HG02938 (cell line): ENCODE results near the gene EGFR.
"Not testable (repeated sequence)": the region's sequence is repeated elsewhere in the genome, so short reads cannot be mapped to it uniquely, and the experiment has no call there.

Experiments
- ATAC-seq: cut with Tn5 transposase; IDR thresholded peaks from one replicate; pipeline ENCODE4 v1.9.1; 2021; ENCODE audit warnings: mild to moderate bottlenecking, moderate library complexity; ENCODE audit not compliant: unreplicated experiment

The EGFR gene

DNA sequence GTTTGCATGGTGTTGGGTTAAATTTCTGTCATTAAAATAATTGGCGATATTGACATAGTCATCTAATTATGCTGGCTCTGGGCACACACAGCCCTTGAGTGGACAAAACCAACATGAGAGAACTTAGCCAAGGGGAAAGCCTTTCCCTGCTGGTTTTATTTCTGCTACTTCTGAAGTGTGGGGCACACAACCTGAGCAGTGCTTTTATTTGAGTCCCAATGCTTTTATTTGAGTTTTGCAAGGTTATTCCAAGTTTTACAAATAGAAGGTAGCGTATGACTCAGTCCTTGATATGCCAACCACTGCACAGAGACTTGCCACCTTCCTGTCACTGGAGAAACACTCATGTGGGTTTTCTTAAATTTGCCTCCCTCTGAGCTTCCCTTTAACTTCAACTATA is 145.7 kb downstream of the EGFR start:
- ATAC-seq = no peak

DNA sequence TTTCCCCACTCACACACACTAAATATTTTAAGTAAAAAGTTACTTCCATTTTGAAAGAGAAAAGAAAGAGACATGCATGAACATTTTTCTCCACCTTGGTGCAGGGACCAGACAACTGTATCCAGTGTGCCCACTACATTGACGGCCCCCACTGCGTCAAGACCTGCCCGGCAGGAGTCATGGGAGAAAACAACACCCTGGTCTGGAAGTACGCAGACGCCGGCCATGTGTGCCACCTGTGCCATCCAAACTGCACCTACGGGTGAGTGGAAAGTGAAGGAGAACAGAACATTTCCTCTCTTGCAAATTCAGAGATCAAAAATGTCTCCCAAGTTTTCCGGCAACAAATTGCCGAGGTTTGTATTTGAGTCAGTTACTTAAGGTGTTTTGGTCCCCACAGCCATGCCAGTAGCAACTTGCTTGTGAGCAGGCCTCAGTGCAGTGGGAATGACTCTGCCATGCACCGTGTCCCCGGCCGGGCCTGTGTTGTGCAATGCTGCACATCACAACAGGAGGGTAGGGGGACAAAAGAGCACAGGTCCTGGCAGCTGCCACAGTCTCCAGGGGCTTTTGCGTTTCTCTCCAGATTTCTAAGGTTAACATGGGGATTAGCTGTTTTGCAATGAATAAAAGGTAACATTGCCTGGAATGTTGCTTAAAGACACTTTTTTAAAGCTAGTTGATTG is 146.5 kb downstream of the EGFR start:
- no peak for ATAC-seq

DNA sequence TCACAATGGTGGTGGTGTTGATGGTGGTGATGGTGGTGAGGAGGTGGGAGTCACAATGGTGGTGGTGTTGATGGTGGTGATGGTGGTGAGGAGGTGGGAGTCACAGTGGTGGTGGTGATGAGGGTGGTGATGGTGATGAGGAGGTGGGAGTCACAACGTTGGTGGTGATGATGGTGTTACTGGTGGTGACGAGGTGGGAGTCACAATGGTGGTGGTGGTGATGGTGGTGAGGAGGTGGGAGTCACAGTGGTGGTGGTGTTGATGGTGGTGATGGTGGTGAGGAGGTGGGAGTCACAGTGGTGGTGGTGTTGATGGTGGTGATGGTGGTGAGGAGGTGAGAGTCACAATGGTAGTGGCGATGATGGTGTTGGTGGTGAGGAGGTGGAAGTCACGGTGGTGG is 148.5 kb downstream of the EGFR start:
- ATAC-seq = not testable (repeated sequence)

DNA sequence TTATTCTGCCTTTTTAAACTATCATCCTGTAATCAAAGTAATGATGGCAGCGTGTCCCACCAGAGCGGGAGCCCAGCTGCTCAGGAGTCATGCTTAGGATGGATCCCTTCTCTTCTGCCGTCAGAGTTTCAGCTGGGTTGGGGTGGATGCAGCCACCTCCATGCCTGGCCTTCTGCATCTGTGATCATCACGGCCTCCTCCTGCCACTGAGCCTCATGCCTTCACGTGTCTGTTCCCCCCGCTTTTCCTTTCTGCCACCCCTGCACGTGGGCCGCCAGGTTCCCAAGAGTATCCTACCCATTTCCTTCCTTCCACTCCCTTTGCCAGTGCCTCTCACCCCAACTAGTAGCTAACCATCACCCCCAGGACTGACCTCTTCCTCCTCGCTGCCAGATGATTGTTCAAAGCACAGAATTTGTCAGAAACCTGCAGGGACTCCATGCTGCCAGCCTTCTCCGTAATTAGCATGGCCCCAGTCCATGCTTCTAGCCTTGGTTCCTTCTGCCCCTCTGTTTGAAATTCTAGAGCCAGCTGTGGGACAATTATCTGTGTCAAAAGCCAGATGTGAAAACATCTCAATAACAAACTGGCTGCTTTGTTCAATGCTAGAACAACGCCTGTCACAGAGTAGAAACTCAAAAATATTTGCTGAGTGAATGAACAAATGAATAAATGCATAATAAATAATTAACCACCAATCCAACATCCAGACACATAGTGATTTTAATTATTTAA is 151.7 kb downstream of the EGFR start:
- no peak for ATAC-seq

DNA sequence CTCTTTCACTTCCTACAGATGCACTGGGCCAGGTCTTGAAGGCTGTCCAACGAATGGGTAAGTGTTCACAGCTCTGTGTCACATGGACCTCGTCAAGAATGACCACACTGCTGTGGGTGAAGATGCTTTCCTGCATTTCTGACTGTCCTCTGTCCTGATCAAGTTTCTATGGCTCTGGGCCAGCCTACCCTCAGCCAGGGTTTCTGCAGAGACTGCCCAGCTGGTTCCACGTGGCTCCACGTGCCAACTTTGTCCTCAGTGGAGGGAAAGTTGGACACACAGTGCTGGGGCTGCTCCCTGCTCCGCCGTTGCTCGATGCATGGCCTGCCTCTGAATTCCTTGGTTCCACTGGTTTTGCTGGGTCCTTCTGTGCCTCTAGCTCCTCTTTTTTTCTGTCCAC is 152.3 kb downstream of the EGFR start:
- no peak for ATAC-seq

DNA sequence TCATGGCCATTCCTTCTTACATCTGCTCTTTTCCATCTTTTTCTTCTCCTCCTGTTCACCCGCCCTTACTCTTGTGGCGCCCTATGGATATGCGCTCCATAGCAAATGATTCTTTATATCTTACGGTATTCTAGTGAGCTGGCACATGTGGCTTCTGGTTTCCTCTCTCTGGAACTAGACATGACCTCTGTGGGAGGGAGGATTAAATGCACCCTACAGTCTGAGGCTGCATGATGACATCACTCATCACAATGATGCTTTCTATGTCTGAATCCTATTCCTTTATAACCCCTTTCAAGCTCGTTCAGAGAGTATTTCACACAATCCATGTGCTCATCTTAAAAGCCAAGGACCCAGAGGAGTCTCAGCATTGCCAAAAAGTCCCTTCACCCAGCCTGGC is 153.3 kb downstream of the EGFR start:
- ATAC-seq = no peak

DNA sequence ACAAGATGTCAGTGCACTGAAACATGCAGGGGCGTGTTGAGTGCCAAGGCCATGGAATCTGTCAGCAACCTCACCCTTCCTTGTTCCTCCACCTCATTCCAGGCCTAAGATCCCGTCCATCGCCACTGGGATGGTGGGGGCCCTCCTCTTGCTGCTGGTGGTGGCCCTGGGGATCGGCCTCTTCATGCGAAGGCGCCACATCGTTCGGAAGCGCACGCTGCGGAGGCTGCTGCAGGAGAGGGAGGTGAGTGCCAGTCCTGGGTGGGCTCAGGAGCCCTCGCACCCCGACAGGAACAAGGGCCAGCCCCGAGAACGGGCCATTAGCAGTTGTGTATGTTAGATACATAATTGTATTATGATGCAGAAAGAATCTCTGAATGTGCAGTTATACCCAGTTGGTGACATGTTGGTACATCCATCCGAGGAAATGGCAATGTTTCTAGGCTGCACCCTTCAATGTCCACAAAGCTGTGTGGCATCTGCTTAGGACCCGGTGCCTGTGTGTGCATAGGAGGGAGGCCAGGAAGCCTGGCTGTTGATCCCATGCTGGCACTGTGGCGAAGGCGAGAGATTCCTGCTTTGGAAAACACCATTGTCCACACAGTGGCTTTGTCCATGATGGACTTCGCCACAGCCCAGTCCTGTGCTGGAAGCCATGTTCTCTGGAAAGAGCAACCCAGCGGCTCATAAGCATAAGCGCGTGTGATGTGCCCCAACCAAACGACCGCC is 154.2 kb downstream of the EGFR start:
- no peak for ATAC-seq

DNA sequence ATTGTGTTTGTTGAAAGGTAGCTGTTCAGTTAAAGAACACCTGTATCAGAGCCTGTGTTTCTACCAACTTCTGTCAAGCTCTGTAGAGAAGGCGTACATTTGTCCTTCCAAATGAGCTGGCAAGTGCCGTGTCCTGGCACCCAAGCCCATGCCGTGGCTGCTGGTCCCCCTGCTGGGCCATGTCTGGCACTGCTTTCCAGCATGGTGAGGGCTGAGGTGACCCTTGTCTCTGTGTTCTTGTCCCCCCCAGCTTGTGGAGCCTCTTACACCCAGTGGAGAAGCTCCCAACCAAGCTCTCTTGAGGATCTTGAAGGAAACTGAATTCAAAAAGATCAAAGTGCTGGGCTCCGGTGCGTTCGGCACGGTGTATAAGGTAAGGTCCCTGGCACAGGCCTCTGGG is 154.9 kb downstream of the EGFR start:
- no peak for ATAC-seq

DNA sequence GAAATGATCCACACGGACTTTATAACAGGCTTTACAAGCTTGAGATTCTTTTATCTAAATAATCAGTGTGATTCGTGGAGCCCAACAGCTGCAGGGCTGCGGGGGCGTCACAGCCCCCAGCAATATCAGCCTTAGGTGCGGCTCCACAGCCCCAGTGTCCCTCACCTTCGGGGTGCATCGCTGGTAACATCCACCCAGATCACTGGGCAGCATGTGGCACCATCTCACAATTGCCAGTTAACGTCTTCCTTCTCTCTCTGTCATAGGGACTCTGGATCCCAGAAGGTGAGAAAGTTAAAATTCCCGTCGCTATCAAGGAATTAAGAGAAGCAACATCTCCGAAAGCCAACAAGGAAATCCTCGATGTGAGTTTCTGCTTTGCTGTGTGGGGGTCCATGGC is 155.6 kb downstream of the EGFR start:
- no peak for ATAC-seq

DNA sequence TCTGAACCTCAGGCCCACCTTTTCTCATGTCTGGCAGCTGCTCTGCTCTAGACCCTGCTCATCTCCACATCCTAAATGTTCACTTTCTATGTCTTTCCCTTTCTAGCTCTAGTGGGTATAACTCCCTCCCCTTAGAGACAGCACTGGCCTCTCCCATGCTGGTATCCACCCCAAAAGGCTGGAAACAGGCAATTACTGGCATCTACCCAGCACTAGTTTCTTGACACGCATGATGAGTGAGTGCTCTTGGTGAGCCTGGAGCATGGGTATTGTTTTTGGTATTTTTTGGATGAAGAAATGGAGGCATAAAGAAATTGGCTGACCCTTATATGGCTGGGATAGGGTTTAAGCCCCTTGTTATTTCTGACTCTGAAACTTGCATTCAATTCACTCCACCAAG is 156.0 kb downstream of the EGFR start:
- no peak for ATAC-seq

DNA sequence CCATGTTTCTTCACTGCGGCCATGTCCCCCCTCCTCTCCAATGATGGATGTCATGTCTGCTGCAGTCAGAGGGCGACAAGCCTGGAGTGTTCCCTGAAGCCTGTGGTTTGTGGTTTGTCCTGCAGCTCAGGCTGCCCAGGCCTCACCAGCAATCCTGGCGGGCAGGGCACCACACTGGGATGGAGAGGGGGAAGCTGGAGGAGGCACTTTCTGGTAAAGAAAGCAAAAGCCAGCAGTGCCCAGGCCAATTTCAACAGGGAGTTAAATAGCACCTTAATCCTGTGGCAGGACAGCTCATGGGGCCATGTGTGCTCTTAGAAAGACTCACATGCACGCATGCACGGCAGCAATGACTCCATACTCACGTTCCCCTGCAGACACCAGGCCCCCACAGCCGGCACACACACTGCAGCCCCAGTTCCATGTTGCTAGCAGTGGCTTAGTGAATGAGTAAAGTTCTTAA is 158.3 kb downstream of the EGFR start:
- no peak for ATAC-seq

DNA sequence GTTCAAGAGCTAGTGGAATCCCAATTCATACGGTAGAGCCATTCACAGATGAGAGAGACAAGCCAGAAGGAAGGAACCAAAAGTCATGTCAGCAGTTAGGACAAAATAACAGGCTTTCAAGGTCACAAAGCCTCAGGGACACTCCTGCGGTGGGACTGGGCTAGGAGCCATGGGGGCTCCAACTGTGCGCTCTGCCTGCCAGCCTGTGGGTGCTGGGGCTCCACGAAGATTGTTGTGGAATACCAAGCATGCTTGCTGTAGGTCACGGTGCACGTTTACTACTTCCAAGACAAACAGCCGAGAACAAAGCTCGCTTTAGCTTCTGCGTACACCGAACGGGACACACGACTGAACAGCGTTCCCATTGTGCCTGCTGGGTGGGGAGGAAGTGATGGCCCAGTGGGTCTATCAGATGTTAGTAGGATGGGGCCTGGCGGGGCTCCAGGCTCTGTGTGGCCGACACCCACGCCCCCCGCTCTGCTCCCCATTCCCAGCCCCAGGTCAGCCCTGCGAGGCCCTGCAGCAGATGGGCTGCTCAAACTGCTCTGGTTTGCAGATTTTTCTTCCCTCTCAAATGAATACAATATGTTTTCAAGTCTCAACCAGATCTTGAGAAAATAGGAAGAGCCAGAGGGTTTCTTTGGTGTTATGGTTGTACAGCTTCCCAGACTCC is 158.9 kb downstream of the EGFR start:
- no peak for ATAC-seq

DNA sequence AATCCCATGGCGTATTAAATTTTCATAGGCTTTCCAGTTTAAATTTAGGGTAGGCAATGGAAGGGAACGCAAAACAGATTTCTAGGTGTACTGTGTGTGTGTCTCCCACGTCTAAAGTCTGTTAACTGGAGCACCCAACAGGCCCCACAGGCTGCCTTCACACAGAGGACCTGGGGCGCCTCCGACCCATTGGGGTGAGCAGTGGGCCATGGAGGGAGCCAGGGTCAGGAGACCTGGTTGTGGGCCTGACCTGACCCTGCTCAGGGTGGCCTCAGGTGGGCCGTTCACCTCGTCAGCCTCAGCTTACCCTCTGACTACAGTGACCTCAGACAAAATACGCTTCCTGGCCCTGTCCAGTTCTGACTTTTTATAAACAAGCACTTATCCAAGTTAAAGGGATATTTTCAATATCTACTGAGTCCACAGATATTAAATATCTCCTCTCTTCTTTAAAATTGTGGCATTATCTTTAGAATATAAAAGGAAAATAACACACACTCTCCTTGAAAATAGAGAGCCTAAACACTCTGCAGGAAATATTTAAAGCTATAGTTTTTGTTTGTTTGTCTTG is 159.6 kb downstream of the EGFR start:
- no peak for ATAC-seq

DNA sequence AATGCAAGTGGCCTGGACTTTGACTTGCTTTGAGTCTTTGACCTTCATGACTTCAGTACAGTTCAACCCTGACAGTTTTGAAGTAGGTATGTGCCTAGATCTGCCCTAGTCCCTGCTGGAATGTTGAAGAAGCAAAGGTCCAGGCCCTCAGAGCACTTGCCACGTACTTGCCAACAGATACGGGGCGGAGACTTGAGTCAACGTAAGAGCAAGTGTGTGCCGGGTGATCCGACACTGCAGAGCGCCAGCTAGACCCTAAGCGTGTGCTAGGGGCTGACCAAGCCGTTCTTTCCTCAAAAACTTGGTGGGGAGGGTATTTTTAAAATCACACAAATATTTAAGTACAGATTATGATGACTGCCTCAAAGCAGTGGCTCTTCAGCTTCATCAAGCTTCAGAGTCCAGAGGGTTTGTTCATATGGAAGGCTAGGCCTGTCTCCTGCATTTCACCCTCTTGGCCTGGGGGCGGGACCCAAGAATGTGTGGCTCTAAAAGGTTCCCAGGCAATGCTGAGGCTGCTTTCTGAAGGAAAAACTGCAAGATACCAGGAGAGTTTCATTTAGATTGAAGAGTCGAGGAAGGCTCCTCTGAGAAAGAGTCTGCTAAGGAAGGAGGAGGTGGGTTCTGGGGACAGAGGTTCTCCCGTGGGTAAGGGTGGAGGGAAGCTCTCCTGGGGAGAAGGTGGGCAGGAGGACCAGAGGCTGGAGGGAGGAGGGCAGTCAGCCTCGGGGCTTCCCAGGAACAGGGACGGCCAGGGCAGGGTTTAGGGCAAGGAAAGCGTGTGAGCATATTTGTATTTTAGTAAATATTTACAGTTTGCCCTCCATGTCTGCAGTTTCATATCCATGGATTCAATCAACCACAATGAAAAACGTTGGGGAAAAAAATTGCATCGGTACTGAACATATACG is 160.3 kb downstream of the EGFR start:
- no peak for ATAC-seq

DNA sequence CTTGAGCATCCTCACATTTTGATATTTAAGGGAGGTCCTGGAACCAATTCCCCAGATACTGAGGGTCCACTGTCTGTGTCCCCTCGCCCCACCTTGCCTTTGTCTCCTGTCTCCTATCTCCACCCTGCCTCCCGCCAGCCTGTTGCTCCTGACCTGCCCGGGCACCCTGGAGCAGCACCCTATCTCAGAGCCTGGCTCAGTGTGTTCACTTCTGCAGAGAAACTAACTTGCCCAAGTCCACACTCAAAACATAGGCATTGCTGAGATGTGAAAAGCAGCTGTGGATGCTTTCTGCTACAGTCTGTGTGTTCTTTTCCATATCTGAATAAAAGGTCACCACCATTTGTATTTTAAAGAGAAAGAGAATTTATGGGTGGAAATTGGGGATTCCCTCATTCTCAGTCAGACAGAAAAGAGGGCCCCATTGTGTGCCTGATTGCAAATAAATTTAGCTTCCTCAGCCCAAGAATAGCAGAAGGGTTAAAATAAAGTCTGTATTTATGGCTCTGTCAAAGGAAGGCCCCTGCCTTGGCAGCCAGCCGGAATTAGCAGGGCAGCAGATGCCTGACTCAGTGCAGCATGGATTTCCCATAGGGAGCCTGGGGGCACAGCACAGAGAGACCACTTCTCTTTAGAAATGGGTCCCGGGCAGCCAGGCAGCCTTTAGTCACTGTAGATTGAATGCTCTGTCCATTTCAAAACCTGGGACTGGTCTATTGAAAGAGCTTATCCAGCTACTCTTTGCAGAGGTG is 161.3 kb downstream of the EGFR start:
- ATAC-seq = no peak

DNA sequence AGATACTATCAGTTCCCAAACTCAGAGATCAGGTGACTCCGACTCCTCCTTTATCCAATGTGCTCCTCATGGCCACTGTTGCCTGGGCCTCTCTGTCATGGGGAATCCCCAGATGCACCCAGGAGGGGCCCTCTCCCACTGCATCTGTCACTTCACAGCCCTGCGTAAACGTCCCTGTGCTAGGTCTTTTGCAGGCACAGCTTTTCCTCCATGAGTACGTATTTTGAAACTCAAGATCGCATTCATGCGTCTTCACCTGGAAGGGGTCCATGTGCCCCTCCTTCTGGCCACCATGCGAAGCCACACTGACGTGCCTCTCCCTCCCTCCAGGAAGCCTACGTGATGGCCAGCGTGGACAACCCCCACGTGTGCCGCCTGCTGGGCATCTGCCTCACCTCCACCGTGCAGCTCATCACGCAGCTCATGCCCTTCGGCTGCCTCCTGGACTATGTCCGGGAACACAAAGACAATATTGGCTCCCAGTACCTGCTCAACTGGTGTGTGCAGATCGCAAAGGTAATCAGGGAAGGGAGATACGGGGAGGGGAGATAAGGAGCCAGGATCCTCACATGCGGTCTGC is 162.2 kb downstream of the EGFR start:
- no peak for ATAC-seq

DNA sequence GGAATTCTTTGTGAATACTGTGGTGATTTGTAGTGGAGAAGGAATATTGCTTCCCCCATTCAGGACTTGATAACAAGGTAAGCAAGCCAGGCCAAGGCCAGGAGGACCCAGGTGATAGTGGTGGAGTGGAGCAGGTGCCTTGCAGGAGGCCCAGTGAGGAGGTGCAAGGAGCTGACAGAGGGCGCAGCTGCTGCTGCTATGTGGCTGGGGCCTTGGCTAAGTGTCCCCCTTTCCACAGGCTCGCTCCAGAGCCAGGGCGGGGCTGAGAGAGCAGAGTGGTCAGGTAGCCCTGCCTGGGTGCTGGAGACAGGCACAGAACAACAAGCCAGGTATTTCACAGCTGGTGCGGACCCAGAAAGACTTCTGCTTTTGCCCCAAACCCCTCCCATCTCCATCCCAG is 162.9 kb downstream of the EGFR start:
- ATAC-seq = no peak

DNA sequence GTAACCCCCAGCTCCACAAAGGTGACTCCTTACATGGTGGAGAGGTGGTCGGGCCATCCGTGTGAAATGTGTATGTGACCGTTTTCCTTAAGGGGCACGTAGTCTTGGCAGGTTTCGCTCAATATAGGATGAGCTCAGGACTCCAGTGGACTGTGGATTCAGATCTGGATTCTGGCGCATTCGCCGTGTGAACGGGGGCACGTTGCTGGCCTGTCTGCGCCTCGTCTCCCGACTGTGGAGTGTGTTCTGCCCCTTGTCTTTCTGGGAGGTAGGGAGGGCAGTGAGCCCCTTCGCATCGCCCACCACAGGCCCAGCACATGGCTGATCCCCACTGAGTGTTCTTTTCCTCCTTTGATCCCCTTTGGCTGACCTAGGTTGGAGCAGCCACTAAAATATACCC is 165.1 kb downstream of the EGFR start:
- no peak for ATAC-seq

DNA sequence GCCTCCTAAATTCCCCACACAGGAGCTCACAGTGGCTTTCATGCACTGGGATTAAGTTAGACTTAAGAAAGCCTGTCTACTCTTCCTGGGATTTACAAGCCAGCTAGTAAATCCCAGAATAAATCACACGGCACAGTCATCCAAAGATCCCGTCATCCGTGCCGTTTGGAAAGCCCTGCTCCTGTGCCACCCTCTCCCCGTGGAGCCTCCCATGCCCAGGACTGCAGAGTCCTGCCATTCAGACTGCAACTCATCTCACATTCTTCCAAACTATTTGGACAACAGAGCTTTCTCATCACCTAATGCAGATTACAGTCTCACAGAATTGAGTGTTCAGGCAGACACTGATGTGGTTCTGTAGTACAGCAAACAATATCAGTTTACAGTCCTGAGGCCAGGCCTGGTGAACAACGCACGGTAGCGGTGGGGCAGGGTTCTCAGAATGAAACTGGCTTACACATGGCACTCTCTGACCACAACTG is 166.5 kb downstream of the EGFR start:
- no peak for ATAC-seq
